ENCODE data around the gene TMEM59.
"Not testable (repeated sequence)": the region's sequence is repeated elsewhere in the genome, so short reads cannot be mapped to it uniquely, and the experiment has no call there.

Gene TMEM59

GRCh38 chr1:54001591-54001990 lies 51.4 kb downstream of the TMEM59 start:
- Histone ChIP-seq H3K36me3 (ENCODE audit: control insufficient read depth in 4 of 4, insufficient read depth in 4 of 4, low read length in 3 of 4) (no peaks in the 10 kb centered on the region), H3K4me3 (ENCODE audit: control insufficient read depth in 1 of 7, extremely low read depth in 1 of 7, insufficient read depth in 4 of 7, low read depth in 2 of 7, low read length in 6 of 7) (no peak overlapping the region), H3K9me3 (ENCODE audit: control extremely low read depth in 1 of 5, control insufficient read depth in 4 of 5, insufficient read depth in 2 of 5, low read depth in 1 of 5, low read length in 4 of 5) (peaks cover 0 to 3% (median 0%) of the 10 kb centered on the region in 5 experiments), H3K27ac (ENCODE audit: insufficient read depth in 1 of 2, low read depth in 1 of 2, low read length in 2 of 2, poor library complexity in 1 of 2, severe bottlenecking in 2 of 2) (no peak overlapping the region), H3K4me1 (ENCODE audit: control extremely low read depth in 1 of 4, control insufficient read depth in 4 of 4, insufficient read depth in 4 of 4, low read length in 3 of 4) (no peaks in the 10 kb centered on the region), H3K27me3 (replicated peaks in 2 of 5; ENCODE audit: control insufficient read depth in 4 of 5, insufficient read depth in 5 of 5, low read length in 4 of 5) (peaks cover 0 to 3% (median 0%) of the 10 kb centered on the region in 5 experiments)
- POLR2A ChIA-PET, result no interaction called here
- DNase-seq, result no peak
- CTCF ChIA-PET, result no interaction called here
- WGBS (ENCODE audit: insufficient coverage), result 67% methylated on average over 1 of the region's 3 CpGs

- no peak overlapping the region for H3K27ac ChIP-seq (ENCODE audit: insufficient read depth in 1 of 2, low read depth in 1 of 2, low read length in 2 of 2, poor library complexity in 1 of 2, severe bottlenecking in 2 of 2)
- peaks cover 0 to 3% (median 0%) of the 10 kb centered on the region in 5 experiments for H3K27me3 ChIP-seq (replicated peaks in 2 of 5; ENCODE audit: control insufficient read depth in 4 of 5, insufficient read depth in 5 of 5, low read length in 4 of 5)
- CTCF ChIA-PET, result no interaction called here
- no peaks in the 10 kb centered on the region for H3K4me1 ChIP-seq (ENCODE audit: control extremely low read depth in 1 of 4, control insufficient read depth in 4 of 4, insufficient read depth in 4 of 4, low read length in 3 of 4)
- no peaks in the 10 kb centered on the region for H3K36me3 ChIP-seq (ENCODE audit: control insufficient read depth in 4 of 4, insufficient read depth in 4 of 4, low read length in 3 of 4)
- POLR2A ChIA-PET, result no interaction called here
- H3K9me3 ChIP-seq (ENCODE audit: control extremely low read depth in 1 of 5, control insufficient read depth in 4 of 5, insufficient read depth in 2 of 5, low read depth in 1 of 5, low read length in 4 of 5), result peaks cover 0 to 3% (median 0%) of the 10 kb centered on the region in 5 experiments
- no peak overlapping the region for H3K4me3 ChIP-seq (ENCODE audit: control insufficient read depth in 1 of 7, extremely low read depth in 1 of 7, insufficient read depth in 4 of 7, low read depth in 2 of 7, low read length in 6 of 7)
- DNase-seq, result no peak
Observed at GRCh38 chr1:53999920-54000319, 53.1 kb downstream of the TMEM59 start.

- H3K4me3 ChIP-seq (ENCODE audit: control insufficient read depth in 1 of 7, extremely low read depth in 1 of 7, insufficient read depth in 4 of 7, low read depth in 2 of 7, low read length in 6 of 7), result no peak overlapping the region
- POLR2A ChIA-PET, result interaction anchor here (0.6 kb wide), 1 partner anchor 425 kb away, joined by 3 read pairs; no protein-coding TSS in a partner anchor
- H3K27me3 ChIP-seq (replicated peaks in 2 of 5; ENCODE audit: control insufficient read depth in 4 of 5, insufficient read depth in 5 of 5, low read length in 4 of 5), result peaks cover 0 to 3% (median 0%) of the 10 kb centered on the region in 5 experiments
- no peak overlapping the region for H3K27ac ChIP-seq (ENCODE audit: insufficient read depth in 1 of 2, low read depth in 1 of 2, low read length in 2 of 2, poor library complexity in 1 of 2, severe bottlenecking in 2 of 2)
- H3K36me3 ChIP-seq (ENCODE audit: control insufficient read depth in 4 of 4, insufficient read depth in 4 of 4, low read length in 3 of 4), result no peaks in the 10 kb centered on the region
- H3K9me3 ChIP-seq (ENCODE audit: control extremely low read depth in 1 of 5, control insufficient read depth in 4 of 5, insufficient read depth in 2 of 5, low read depth in 1 of 5, low read length in 4 of 5), result peaks cover 0 to 2% (median 0%) of the 10 kb centered on the region in 5 experiments
- no peaks in the 10 kb centered on the region for H3K4me1 ChIP-seq (ENCODE audit: control extremely low read depth in 1 of 4, control insufficient read depth in 4 of 4, insufficient read depth in 4 of 4, low read length in 3 of 4)
- DNase-seq, result no peak
- no CpG with 5 or more reads among the region's 1 CpG for WGBS (ENCODE audit: insufficient coverage)
- CTCF ChIA-PET, result no interaction called here
Observed at GRCh38 chr1:53998223-53998622, 54.8 kb downstream of the TMEM59 start.

GRCh38 chr1:53995683-53996082 lies 57.3 kb downstream of the TMEM59 start:
- Histone ChIP-seq H3K36me3 (ENCODE audit: control insufficient read depth in 4 of 4, insufficient read depth in 4 of 4, low read length in 3 of 4) (no peaks in the 10 kb centered on the region), H3K4me1 (ENCODE audit: control extremely low read depth in 1 of 4, control insufficient read depth in 4 of 4, insufficient read depth in 4 of 4, low read length in 3 of 4) (no peaks in the 10 kb centered on the region), H3K27me3 (replicated peaks in 2 of 5; ENCODE audit: control insufficient read depth in 4 of 5, insufficient read depth in 5 of 5, low read length in 4 of 5) (peaks cover 0 to 3% (median 0%) of the 10 kb centered on the region in 5 experiments), H3K9me3 (ENCODE audit: control extremely low read depth in 1 of 5, control insufficient read depth in 4 of 5, insufficient read depth in 2 of 5, low read depth in 1 of 5, low read length in 4 of 5) (peaks cover 0 to 13% (median 6%) of the 10 kb centered on the region in 5 experiments), H3K4me3 (ENCODE audit: control insufficient read depth in 1 of 7, extremely low read depth in 1 of 7, insufficient read depth in 4 of 7, low read depth in 2 of 7, low read length in 6 of 7) (no peak overlapping the region), H3K27ac (ENCODE audit: insufficient read depth in 1 of 2, low read depth in 1 of 2, low read length in 2 of 2, poor library complexity in 1 of 2, severe bottlenecking in 2 of 2) (no peak overlapping the region)
- DNase-seq, result no peak
- CTCF ChIA-PET, result no interaction called here
- POLR2A ChIA-PET, result no interaction called here
- WGBS (ENCODE audit: insufficient coverage), result no CpG with 5 or more reads among the region's 1 CpG

GRCh38 chr1:53994516-53994915 lies 58.5 kb downstream of the TMEM59 start:
- H3K36me3 ChIP-seq (ENCODE audit: control insufficient read depth in 4 of 4, insufficient read depth in 4 of 4, low read length in 3 of 4); H3K27ac ChIP-seq (ENCODE audit: insufficient read depth in 1 of 2, low read depth in 1 of 2, low read length in 2 of 2, poor library complexity in 1 of 2, severe bottlenecking in 2 of 2); H3K4me1 ChIP-seq (ENCODE audit: control extremely low read depth in 1 of 4, control insufficient read depth in 4 of 4, insufficient read depth in 4 of 4, low read length in 3 of 4); H3K27me3 ChIP-seq (replicated peaks in 2 of 5; ENCODE audit: control insufficient read depth in 4 of 5, insufficient read depth in 5 of 5, low read length in 4 of 5); CTCF ChIA-PET; POLR2A ChIA-PET; H3K4me3 ChIP-seq (ENCODE audit: control insufficient read depth in 1 of 7, extremely low read depth in 1 of 7, insufficient read depth in 4 of 7, low read depth in 2 of 7, low read length in 6 of 7); DNase-seq: not testable (repeated sequence)
- WGBS (ENCODE audit: insufficient coverage), result no CpG with 5 or more reads among the region's 2 CpGs
- peaks cover 0 to 13% (median 6%) of the 10 kb centered on the region in 5 experiments for H3K9me3 ChIP-seq (ENCODE audit: control extremely low read depth in 1 of 5, control insufficient read depth in 4 of 5, insufficient read depth in 2 of 5, low read depth in 1 of 5, low read length in 4 of 5)

- Histone ChIP-seq H3K36me3 (ENCODE audit: control insufficient read depth in 4 of 4, insufficient read depth in 4 of 4, low read length in 3 of 4) (no peaks in the 10 kb centered on the region), H3K27me3 (replicated peaks in 2 of 5; ENCODE audit: control insufficient read depth in 4 of 5, insufficient read depth in 5 of 5, low read length in 4 of 5) (no peaks in the 10 kb centered on the region), H3K27ac (ENCODE audit: insufficient read depth in 1 of 2, low read depth in 1 of 2, low read length in 2 of 2, poor library complexity in 1 of 2, severe bottlenecking in 2 of 2) (no peak overlapping the region), H3K4me3 (ENCODE audit: control insufficient read depth in 1 of 7, extremely low read depth in 1 of 7, insufficient read depth in 4 of 7, low read depth in 2 of 7, low read length in 6 of 7) (no peak overlapping the region), H3K4me1 (ENCODE audit: control extremely low read depth in 1 of 4, control insufficient read depth in 4 of 4, insufficient read depth in 4 of 4, low read length in 3 of 4) (no peaks in the 10 kb centered on the region), H3K9me3 (ENCODE audit: control extremely low read depth in 1 of 5, control insufficient read depth in 4 of 5, insufficient read depth in 2 of 5, low read depth in 1 of 5, low read length in 4 of 5) (peaks cover 0 to 13% (median 6%) of the 10 kb centered on the region in 5 experiments)
- ChIA-PET POLR2A (no interaction called here), CTCF (interaction anchor here (1.2 kb wide), 1 partner anchor 16 kb away, joined by 3 read pairs; no protein-coding TSS in a partner anchor)
- DNase-seq, result no peak
- 94% methylated on average over 4 of the region's 4 CpGs for WGBS (ENCODE audit: insufficient coverage)
Observed at GRCh38 chr1:53992085-53992874, 60.7 kb downstream of the TMEM59 start.

GRCh38 chr1:53987880-53988279 lies 65.1 kb downstream of the TMEM59 start:
- ChIA-PET POLR2A (no interaction called here), CTCF (no interaction called here)
- no peak for DNase-seq
- no peaks in the 10 kb centered on the region for H3K36me3 ChIP-seq (ENCODE audit: control insufficient read depth in 4 of 4, insufficient read depth in 4 of 4, low read length in 3 of 4)
- no peak overlapping the region for H3K27ac ChIP-seq (ENCODE audit: insufficient read depth in 1 of 2, low read depth in 1 of 2, low read length in 2 of 2, poor library complexity in 1 of 2, severe bottlenecking in 2 of 2)
- H3K4me3 ChIP-seq (ENCODE audit: control insufficient read depth in 1 of 7, extremely low read depth in 1 of 7, insufficient read depth in 4 of 7, low read depth in 2 of 7, low read length in 6 of 7), result no peak overlapping the region
- no peaks in the 10 kb centered on the region for H3K4me1 ChIP-seq (ENCODE audit: control extremely low read depth in 1 of 4, control insufficient read depth in 4 of 4, insufficient read depth in 4 of 4, low read length in 3 of 4)
- WGBS (ENCODE audit: insufficient coverage), result no CpG with 5 or more reads among the region's 2 CpGs
- peaks cover 0 to 12% (median 6%) of the 10 kb centered on the region in 5 experiments for H3K9me3 ChIP-seq (ENCODE audit: control extremely low read depth in 1 of 5, control insufficient read depth in 4 of 5, insufficient read depth in 2 of 5, low read depth in 1 of 5, low read length in 4 of 5)
- H3K27me3 ChIP-seq (replicated peaks in 2 of 5; ENCODE audit: control insufficient read depth in 4 of 5, insufficient read depth in 5 of 5, low read length in 4 of 5), result no peaks in the 10 kb centered on the region
